ENCODE measurements around the gene CFAP99. TPM values are rescaled to one million over a fixed set of nuclear protein-coding genes. Genes with fewer than 3 reads are reported as not detected.
A peak's percentile ranks its signal among the peaks of the same experiment; 100 is the strongest.

CFAP99 gene
- total RNA-seq, 6 donors from 2014 or later: 0.57 to 24.7 (median 9.3) TPM

GRCh38 chr4:2480649-2481048, 61.9 kb downstream of the CFAP99 start:
- 87 to 88% methylated on average over 5 of the region's 5 CpGs for WGBS, 2 donors
- H3K9me3 ChIP-seq: no peaks in the 10 kb centered on the region
- no peaks in the 10 kb centered on the region for H3K36me3 ChIP-seq
- no peak for DNase-seq
- H3K27me3 ChIP-seq: no peaks in the 10 kb centered on the region
- peaks cover 50 to 98% (median 67%) of the 10 kb centered on the region in 4 donors for H3K4me1 ChIP-seq
- no peak overlapping the region for H3K4me3 ChIP-seq
- ATAC-seq (ENCODE audit: low FRiP score in 2 of 2): no peak
- TF ChIP-seq CTCF (IDR thresholded peaks at IDR 0.05) (no peak), POLR2A (IDR thresholded peaks at IDR 0.05) (no peak), POLR2AphosphoS5 (IDR thresholded peaks at IDR 0.05) (no peak), EP300 (IDR thresholded peaks at IDR 0.05) (no peak)
- H3K27ac ChIP-seq: no peak overlapping the region

- peak overlapping the region in 3 of 4 donors; percentile 24 to 72 (median 59) for H3K27ac ChIP-seq
- H3K4me3 ChIP-seq: no peak overlapping the region
These were observed 63.4 kb downstream of the CFAP99 start for GRCh38 chr4:2482192-2482591.

GRCh38 chr4:2482693-2483092, 63.9 kb downstream of the CFAP99 start:
- Histone ChIP-seq H3K9me3 (no peaks in the 10 kb centered on the region), H3K4me1 (peaks cover 66 to 97% (median 75%) of the 10 kb centered on the region in 4 donors), H3K27ac (peak overlapping the region in 3 of 4 donors; percentile 24 to 72 (median 59)), H3K36me3 (no peaks in the 10 kb centered on the region), H3K4me3 (no peak overlapping the region), H3K27me3 (no peaks in the 10 kb centered on the region)
- DNase-seq (no peak), ATAC-seq (ENCODE audit: low FRiP score in 2 of 2) (peak in 1 of 2 donors; percentile 9)
- WGBS, 2 donors: 9 to 11% methylated on average over 3 of the region's 3 CpGs
- no peak for TF ChIP-seq EP300 (IDR thresholded peaks at IDR 0.05)
- TF ChIP-seq POLR2AphosphoS5 (IDR thresholded peaks at IDR 0.05): no peak
- no peak for TF ChIP-seq POLR2A (IDR thresholded peaks at IDR 0.05)
- no peak for TF ChIP-seq CTCF (IDR thresholded peaks at IDR 0.05)

More at GRCh38 chr4:2482192-2482591, 63.4 kb downstream of the CFAP99 start:
- Histone ChIP-seq H3K4me1 (peaks cover 65 to 98% (median 76%) of the 10 kb centered on the region in 4 donors), H3K36me3 (no peaks in the 10 kb centered on the region), H3K9me3 (no peaks in the 10 kb centered on the region), H3K27me3 (no peaks in the 10 kb centered on the region)
- DNase-seq: no peak
- ATAC-seq (ENCODE audit: low FRiP score in 2 of 2): no peak
- TF ChIP-seq POLR2A (IDR thresholded peaks at IDR 0.05) (no peak), EP300 (IDR thresholded peaks at IDR 0.05) (no peak), CTCF (IDR thresholded peaks at IDR 0.05) (no peak), POLR2AphosphoS5 (IDR thresholded peaks at IDR 0.05) (no peak)
- WGBS, 2 donors: 79 to 93% methylated on average over 4 of the region's 4 CpGs

- TF ChIP-seq POLR2A (IDR thresholded peaks at IDR 0.05) (no peak), CTCF (IDR thresholded peaks at IDR 0.05) (no peak), POLR2AphosphoS5 (IDR thresholded peaks at IDR 0.05) (no peak), EP300 (IDR thresholded peaks at IDR 0.05) (no peak)
- no peaks in the 10 kb centered on the region for H3K9me3 ChIP-seq
- peaks cover 71 to 97% (median 76%) of the 10 kb centered on the region in 4 donors for H3K4me1 ChIP-seq
- H3K27me3 ChIP-seq: no peaks in the 10 kb centered on the region
- H3K36me3 ChIP-seq: no peaks in the 10 kb centered on the region
- peak overlapping the region in 3 of 4 donors; percentile 24 to 72 (median 37) for H3K27ac ChIP-seq
- 77 to 91% methylated on average over 3 of the region's 3 CpGs for WGBS, 2 donors
- ATAC-seq (ENCODE audit: low FRiP score in 2 of 2) (no peak), DNase-seq (no peak)
- H3K4me3 ChIP-seq: no peak overlapping the region
These were observed 64.5 kb downstream of the CFAP99 start for GRCh38 chr4:2483237-2483636.

GRCh38 chr4:2484185-2484584, 65.4 kb downstream of the CFAP99 start:
- H3K36me3 ChIP-seq: peaks cover 0 to 3% (median 0%) of the 10 kb centered on the region in 4 donors
- no peaks in the 10 kb centered on the region for H3K27me3 ChIP-seq
- H3K4me3 ChIP-seq: no peak overlapping the region
- ATAC-seq (ENCODE audit: low FRiP score in 2 of 2) (no peak), DNase-seq (no peak)
- TF ChIP-seq POLR2A (IDR thresholded peaks at IDR 0.05): no peak
- H3K4me1 ChIP-seq: peaks cover 66 to 94% (median 73%) of the 10 kb centered on the region in 4 donors
- 76 to 81% methylated on average over 6 of the region's 6 CpGs for WGBS, 2 donors
- H3K27ac ChIP-seq: peak overlapping the region in 1 of 4 donors; percentile 79
- no peaks in the 10 kb centered on the region for H3K9me3 ChIP-seq
